ENCODE results near the gene CAPN14. TPM values are rescaled to one million over a fixed set of nuclear protein-coding genes. Genes with fewer than 3 reads are reported as not detected.

The CAPN14 gene
- total RNA-seq, 1 experiment from 2014 or later = not detected

DNA sequence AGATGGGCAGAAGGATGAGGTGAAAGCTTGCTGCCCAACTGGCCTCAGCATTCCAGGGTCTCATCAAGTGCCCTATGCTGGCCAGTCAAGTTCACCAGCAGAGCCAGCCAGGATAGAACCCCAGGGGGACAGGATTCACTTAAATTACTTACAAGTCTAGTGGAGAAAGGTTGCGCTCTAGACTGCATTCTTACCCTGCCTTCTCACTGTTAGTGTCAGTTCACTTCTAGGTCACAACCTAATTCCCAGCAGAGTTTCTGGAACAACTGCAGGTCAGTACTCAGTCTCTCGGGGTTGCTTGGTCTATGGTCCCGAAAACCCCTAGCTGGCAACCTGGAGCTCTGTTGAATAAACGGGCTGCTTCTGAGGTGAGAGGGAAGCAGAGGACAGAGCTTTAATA lies 46.2 kb downstream of the CAPN14 start:
- TF ChIP-seq EZH2phosphoT487 (IDR thresholded peaks at IDR 0.05; ENCODE audit: borderline replicate concordance, low read length) (no peak), EZH2 (IDR thresholded peaks at IDR 0.05; ENCODE audit: low read length, unreplicated experiment) (no peak)
- TF ChIP-seq, protein P1, sequence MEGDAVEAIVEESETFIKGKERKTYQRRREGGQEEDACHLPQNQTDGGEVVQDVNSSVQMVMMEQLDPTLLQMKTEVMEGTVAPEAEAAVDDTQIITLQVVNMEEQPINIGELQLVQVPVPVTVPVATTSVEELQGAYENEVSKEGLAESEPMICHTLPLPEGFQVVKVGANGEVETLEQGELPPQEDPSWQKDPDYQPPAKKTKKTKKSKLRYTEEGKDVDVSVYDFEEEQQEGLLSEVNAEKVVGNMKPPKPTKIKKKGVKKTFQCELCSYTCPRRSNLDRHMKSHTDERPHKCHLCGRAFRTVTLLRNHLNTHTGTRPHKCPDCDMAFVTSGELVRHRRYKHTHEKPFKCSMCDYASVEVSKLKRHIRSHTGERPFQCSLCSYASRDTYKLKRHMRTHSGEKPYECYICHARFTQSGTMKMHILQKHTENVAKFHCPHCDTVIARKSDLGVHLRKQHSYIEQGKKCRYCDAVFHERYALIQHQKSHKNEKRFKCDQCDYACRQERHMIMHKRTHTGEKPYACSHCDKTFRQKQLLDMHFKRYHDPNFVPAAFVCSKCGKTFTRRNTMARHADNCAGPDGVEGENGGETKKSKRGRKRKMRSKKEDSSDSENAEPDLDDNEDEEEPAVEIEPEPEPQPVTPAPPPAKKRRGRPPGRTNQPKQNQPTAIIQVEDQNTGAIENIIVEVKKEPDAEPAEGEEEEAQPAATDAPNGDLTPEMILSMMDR (conservative IDR thresholded peaks at IDR 0.05; ENCODE audit: low read depth, low read length) = no peak
- Histone ChIP-seq H3F3A (ENCODE audit: low read length, unreplicated experiment) (no peaks in the 10 kb centered on the region), H3K9ac (ENCODE audit: low read length) (no peak overlapping the region), H3K79me2 (ENCODE audit: low read length) (no peaks in the 10 kb centered on the region), H3K9me2 (replicated peaks; ENCODE audit: low read length) (no peaks in the 10 kb centered on the region), H3K36me3 (ENCODE audit: low read depth, low read length) (no peaks in the 10 kb centered on the region), H3K27ac (ENCODE audit: low read length) (no peak overlapping the region), H3K9me3 (ENCODE audit: low read length) (no peaks in the 10 kb centered on the region), H3K27me3 (ENCODE audit: low read length) (peaks cover 7% of the 10 kb centered on the region; the same call in 1 of the 2 replicates), H3K4me1 (ENCODE audit: insufficient read depth, low read length) (no peaks in the 10 kb centered on the region), H3K4me2 (ENCODE audit: low read length) (no peak overlapping the region), H4K20me1 (ENCODE audit: low read length) (no peaks in the 10 kb centered on the region), H3K4me3 (ENCODE audit: low read length) (no peak overlapping the region), H2AFZ (ENCODE audit: low read length) (no peak overlapping the region)
- intact Hi-C loops (cut with micrococcal nuclease) = loop anchor here (5.0 kb wide), 1 partner anchor 161 kb away; no protein-coding TSS in a partner anchor
- ChIA-PET POLR2A (ENCODE audit: unreplicated experiment) (no interaction called here), CTCF (interaction anchor here (1.8 kb wide), 1 partner anchor 460 kb away, joined by 17 read pairs; no protein-coding TSS in a partner anchor)
- ATAC-seq = no peak
- no TSS peak for BruUV-seq (replicated peaks)
- no peak for DNase-seq

DNA sequence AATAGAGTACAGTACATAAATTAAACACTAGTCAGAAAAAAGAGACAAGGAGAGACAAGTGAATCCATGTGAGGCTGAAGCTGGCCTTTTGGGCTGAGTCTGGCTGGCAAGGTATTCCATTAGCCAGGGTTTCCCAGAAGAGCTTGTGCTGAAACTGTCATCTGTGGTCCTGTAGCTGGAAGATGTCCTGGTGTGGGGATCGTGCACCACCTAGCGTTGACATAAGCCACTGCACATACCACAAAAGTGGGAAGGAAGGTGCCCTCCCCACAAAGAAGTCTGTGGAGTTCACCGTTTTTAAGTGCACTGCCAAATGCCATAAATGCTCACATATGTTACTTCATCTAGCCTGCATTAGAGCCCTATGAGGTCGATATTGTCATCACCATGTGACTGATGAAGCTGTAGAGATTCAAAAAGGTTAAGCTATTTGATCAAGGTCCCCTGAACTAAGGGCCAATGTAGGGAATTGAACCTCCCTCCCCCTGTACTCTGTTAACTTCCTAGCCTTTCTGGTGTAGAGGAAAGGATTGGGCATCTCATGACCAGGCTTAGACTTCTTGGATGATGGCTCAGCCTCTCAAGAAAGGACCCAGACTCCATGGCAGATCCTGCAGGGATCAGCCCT lies 47.1 kb downstream of the CAPN14 start:
- TF ChIP-seq, protein P1 (conservative IDR thresholded peaks at IDR 0.05; ENCODE audit: low read depth, low read length) = peak; percentile 91
- TF ChIP-seq EZH2 (IDR thresholded peaks at IDR 0.05; ENCODE audit: low read length, unreplicated experiment) (no peak), EZH2phosphoT487 (IDR thresholded peaks at IDR 0.05; ENCODE audit: borderline replicate concordance, low read length) (no peak)
- Histone ChIP-seq H3K9me3 (ENCODE audit: low read length) (no peaks in the 10 kb centered on the region), H3K27ac (ENCODE audit: low read length) (no peak overlapping the region), H3K9ac (ENCODE audit: low read length) (no peak overlapping the region), H3K4me1 (ENCODE audit: insufficient read depth, low read length) (no peaks in the 10 kb centered on the region), H3K4me2 (ENCODE audit: low read length) (no peak overlapping the region), H3K36me3 (ENCODE audit: low read depth, low read length) (no peaks in the 10 kb centered on the region), H3K4me3 (ENCODE audit: low read length) (no peak overlapping the region), H3K9me2 (replicated peaks; ENCODE audit: low read length) (no peaks in the 10 kb centered on the region), H3F3A (ENCODE audit: low read length, unreplicated experiment) (no peaks in the 10 kb centered on the region), H2AFZ (ENCODE audit: low read length) (no peak overlapping the region), H4K20me1 (ENCODE audit: low read length) (no peaks in the 10 kb centered on the region), H3K79me2 (ENCODE audit: low read length) (no peaks in the 10 kb centered on the region), H3K27me3 (ENCODE audit: low read length) (peaks cover 7% of the 10 kb centered on the region; the same call in 1 of the 2 replicates)
- peak; percentile 72 for DNase-seq
- ChIA-PET CTCF (interaction anchor here (0.5 to 1.8 kb wide), 7 partner anchors 15 to 1025 kb away, joined by 3 to 17 read pairs (median 4); no protein-coding TSS in a partner anchor), POLR2A (ENCODE audit: unreplicated experiment) (interaction anchor here (0.6 kb wide), 1 partner anchor 19 kb away, joined by 3 read pairs; no protein-coding TSS in a partner anchor)
- no TSS peak for BruUV-seq (replicated peaks)
- ATAC-seq = peak; percentile 90
- intact Hi-C loops (cut with micrococcal nuclease) = loop anchor here (1.0 to 5.0 kb wide), 2 partner anchors 162 to 308 kb away; no protein-coding TSS in a partner anchor

DNA sequence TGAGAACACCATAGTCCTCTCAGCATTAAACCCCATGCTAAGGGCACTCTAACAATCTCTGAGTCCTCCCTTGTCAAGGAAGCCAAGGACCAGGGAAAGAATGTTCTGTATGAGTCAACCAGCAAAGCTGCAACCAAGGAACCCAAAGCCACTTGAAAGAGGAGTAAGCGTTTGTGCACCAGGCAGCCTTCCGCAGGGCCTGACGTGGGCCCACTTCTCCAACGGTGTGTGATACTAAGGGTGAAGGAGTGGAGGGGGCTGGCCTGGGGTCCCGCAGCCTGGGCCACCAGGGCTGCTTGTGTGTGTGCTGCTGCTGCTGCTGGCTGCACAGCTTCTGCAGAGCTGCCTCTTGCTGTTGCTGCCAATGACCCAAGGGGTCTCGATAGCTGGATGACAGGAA lies 49.0 kb downstream of the CAPN14 start:
- H3K4me1 ChIP-seq (ENCODE audit: insufficient read depth, low read length) = no peaks in the 10 kb centered on the region
- H3K4me2 ChIP-seq (ENCODE audit: low read length) = no peak overlapping the region
- no peak overlapping the region for H2AFZ ChIP-seq (ENCODE audit: low read length)
- ChIA-PET CTCF (no interaction called here), POLR2A (ENCODE audit: unreplicated experiment) (no interaction called here)
- H3K9me2 ChIP-seq (replicated peaks; ENCODE audit: low read length) = no peaks in the 10 kb centered on the region
- no peaks in the 10 kb centered on the region for H3F3A ChIP-seq (ENCODE audit: low read length, unreplicated experiment)
- no peak for DNase-seq
- no peaks in the 10 kb centered on the region for H3K79me2 ChIP-seq (ENCODE audit: low read length)
- no peaks in the 10 kb centered on the region for H3K36me3 ChIP-seq (ENCODE audit: low read depth, low read length)
- no peak overlapping the region for H3K9ac ChIP-seq (ENCODE audit: low read length)
- intact Hi-C loops (cut with micrococcal nuclease) = no loop called here
- peaks cover 8% of the 10 kb centered on the region; the same call in 1 of the 2 replicates for H3K27me3 ChIP-seq (ENCODE audit: low read length)
- H3K9me3 ChIP-seq (ENCODE audit: low read length) = no peaks in the 10 kb centered on the region
- no peak overlapping the region for H3K27ac ChIP-seq (ENCODE audit: low read length)
- no peak for ATAC-seq
- H4K20me1 ChIP-seq (ENCODE audit: low read length) = no peaks in the 10 kb centered on the region
- no peak overlapping the region for H3K4me3 ChIP-seq (ENCODE audit: low read length)
- no TSS peak for BruUV-seq (replicated peaks)
- TF ChIP-seq, protein P1 (conservative IDR thresholded peaks at IDR 0.05; ENCODE audit: low read depth, low read length) = no peak
- TF ChIP-seq EZH2 (IDR thresholded peaks at IDR 0.05; ENCODE audit: low read length, unreplicated experiment) = no peak

All from PC-3 (cell line).